Endothelial cell (in vitro differentiated cells): ENCODE measurements around the gene SSU72. TPM values are rescaled to one million over a fixed set of nuclear protein-coding genes. Genes with fewer than 3 reads are reported as not detected.

Experiments
- DNase-seq: peaks from one replicate; pipeline ENCODE4 v3.0.0; 2021; ENCODE audit warnings: low spot score
- H3K27ac Mint-ChIP-seq: one replicate; pipeline ENCODE4 v1.8.0; 2021; ENCODE audit warnings: mixed read lengths, inconsistent platforms; ENCODE audit not compliant: unreplicated experiment
- H3K27me3 Mint-ChIP-seq: one replicate; pipeline ENCODE4 v1.8.0; 2021; ENCODE audit warnings: mild to moderate bottlenecking, moderate library complexity, mixed read lengths, inconsistent platforms; ENCODE audit not compliant: unreplicated experiment
- H3K36me3 Mint-ChIP-seq: one replicate; pipeline ENCODE4 v1.8.0; 2021; ENCODE audit warnings: mild to moderate bottlenecking, low read depth, mixed read lengths, inconsistent platforms; ENCODE audit not compliant: unreplicated experiment
- H3K4me1 Mint-ChIP-seq: one replicate; pipeline ENCODE4 v1.8.0; 2021; ENCODE audit warnings: mild to moderate bottlenecking, mixed read lengths, inconsistent platforms; ENCODE audit not compliant: unreplicated experiment
- H3K4me3 Mint-ChIP-seq: one replicate; pipeline ENCODE4 v1.8.0; 2021; ENCODE audit warnings: mild to moderate bottlenecking, mixed read lengths, inconsistent platforms; ENCODE audit not compliant: unreplicated experiment
- H3K9me3 Mint-ChIP-seq: one replicate; pipeline ENCODE4 v1.8.0; 2021; ENCODE audit warnings: mixed read lengths, inconsistent platforms; ENCODE audit not compliant: unreplicated experiment
- total RNA-seq: library from RNA; stranded (reverse); fragmentation: NEBNext Ultra II Directional; extraction: Animal tissue kit (Norgen Biotek cat#: 25700); gene quantifications from one replicate; pipeline ENCODE4 v1.2.1, GENCODE V29; 2021; ENCODE audit not compliant: unreplicated experiment
- TF ChIP-seq, protein P1 (sequence below): fragments of 200-600 bp; sonication (generic); IDR thresholded peaks from one replicate; pipeline ENCODE4 v1.5.0; 2021; ENCODE audit warnings: antibody characterized with exemption; ENCODE audit not compliant: unreplicated experiment

The SSU72 gene
- total RNA-seq, 1 donor from 2014 or later = 114 TPM

DNA sequence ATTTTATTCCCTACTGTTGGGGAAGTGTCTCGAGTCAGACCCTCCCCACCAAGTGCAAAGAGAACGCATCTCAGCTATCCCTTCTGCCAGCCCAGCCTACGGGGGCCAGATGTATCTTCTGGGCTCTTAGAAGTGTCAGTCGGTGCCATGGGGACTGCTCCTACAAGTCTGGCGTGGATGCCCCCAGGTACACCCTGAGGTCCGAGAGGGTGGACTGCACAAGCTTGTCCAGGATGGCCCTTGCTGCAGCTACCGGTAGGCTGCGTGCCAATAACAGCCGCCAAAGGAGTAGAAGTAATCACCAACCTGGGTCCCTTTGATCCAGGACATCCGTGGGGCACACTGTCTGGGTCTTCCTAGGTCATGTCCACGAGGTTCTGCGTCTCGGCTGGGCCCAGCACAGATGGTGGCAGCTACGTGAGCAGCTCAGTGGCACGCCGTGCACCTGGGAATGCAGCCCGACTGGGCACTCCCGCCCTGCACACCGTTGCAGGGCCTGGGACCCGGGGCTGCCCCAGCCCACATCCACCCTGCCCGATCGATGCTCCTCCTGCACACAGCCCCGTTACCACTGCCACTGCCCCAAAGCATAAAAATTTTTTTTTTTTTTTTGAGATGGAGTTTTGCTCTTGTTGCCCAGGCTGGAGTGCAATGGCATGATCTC lies 8.8 kb upstream of the SSU72 start:
- peaks cover 2% of the 10 kb centered on the region for H3K27me3 Mint-ChIP-seq
- H3K9me3 Mint-ChIP-seq = no peaks in the 10 kb centered on the region
- no peaks in the 10 kb centered on the region for H3K36me3 Mint-ChIP-seq
- H3K27ac Mint-ChIP-seq = no peak overlapping the region
- no peak overlapping the region for H3K4me3 Mint-ChIP-seq
- TF ChIP-seq, protein P1, sequence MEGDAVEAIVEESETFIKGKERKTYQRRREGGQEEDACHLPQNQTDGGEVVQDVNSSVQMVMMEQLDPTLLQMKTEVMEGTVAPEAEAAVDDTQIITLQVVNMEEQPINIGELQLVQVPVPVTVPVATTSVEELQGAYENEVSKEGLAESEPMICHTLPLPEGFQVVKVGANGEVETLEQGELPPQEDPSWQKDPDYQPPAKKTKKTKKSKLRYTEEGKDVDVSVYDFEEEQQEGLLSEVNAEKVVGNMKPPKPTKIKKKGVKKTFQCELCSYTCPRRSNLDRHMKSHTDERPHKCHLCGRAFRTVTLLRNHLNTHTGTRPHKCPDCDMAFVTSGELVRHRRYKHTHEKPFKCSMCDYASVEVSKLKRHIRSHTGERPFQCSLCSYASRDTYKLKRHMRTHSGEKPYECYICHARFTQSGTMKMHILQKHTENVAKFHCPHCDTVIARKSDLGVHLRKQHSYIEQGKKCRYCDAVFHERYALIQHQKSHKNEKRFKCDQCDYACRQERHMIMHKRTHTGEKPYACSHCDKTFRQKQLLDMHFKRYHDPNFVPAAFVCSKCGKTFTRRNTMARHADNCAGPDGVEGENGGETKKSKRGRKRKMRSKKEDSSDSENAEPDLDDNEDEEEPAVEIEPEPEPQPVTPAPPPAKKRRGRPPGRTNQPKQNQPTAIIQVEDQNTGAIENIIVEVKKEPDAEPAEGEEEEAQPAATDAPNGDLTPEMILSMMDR = no peak
- no peak for DNase-seq
- no peaks in the 10 kb centered on the region for H3K4me1 Mint-ChIP-seq

DNA sequence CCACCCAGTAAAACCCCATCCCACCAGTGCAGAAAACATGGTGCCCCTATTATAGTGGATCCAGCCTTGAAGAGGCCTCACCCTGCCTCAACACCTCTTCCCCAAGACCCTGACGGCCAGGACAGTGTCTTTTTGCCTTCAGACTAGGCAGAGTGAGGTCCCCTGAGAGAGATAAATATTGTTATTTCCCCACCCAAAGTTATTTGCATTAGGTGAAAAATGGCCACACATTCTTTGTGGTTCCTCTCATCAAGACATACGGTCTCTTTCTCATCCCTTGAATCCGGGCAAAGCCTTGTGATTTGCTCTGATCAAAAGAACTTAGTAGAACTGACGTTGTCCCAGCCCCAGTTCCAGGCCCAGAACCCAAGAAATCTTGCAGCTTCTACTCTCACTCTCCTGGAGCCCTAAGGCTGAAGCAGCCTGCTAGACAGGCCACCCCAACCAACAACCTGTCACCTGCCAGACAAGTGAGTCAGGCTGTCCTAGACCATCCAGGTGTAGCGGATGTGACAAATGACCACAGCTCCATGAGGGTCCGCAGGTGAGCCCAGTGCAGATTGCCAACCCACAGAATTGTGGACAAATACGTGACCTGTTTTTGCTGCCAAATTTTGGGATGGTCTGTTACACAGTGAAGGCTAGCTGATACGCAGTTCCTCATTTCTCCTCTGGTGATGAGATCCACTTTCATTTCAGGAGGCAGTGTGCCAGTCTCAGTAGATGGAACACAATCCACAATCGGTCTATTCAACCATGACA lies 8.1 kb upstream of the SSU72 start:
- H3K27ac Mint-ChIP-seq = no peak overlapping the region
- H3K9me3 Mint-ChIP-seq = no peaks in the 10 kb centered on the region
- no peaks in the 10 kb centered on the region for H3K36me3 Mint-ChIP-seq
- peaks cover 2% of the 10 kb centered on the region for H3K27me3 Mint-ChIP-seq
- TF ChIP-seq, protein P1 = no peak
- H3K4me3 Mint-ChIP-seq = no peak overlapping the region
- DNase-seq = no peak
- no peaks in the 10 kb centered on the region for H3K4me1 Mint-ChIP-seq

DNA sequence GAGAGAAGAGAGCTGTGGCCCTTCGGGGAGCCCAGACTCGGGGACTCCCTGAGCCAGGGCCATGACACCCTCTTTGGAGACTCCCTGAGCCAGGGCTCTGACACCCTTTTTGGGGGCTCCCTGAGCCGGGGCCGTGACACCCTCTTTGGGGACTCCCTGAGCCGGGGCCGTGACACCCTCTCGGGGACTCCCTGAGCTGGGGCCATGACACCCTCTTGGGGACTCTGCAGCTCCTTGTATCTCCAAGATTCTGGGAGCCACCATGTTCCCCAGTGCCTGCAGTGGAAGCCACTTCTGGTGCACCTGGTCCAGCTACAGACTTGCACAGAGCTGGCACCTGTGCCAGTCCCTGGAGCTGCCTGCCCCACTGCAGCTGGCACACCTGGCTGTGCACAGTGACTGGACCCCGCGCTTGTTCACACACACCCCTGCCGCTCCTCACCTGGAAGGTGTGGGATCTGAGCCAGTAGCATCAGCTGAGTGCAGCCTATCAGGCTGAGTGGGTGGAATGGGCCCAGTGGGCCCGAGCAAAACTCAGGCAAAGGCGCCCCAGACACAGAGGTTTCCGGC lies 3.8 kb upstream of the SSU72 start:
- H3K27me3 Mint-ChIP-seq = peaks cover 13% of the 10 kb centered on the region
- no peak overlapping the region for H3K4me3 Mint-ChIP-seq
- no peaks in the 10 kb centered on the region for H3K9me3 Mint-ChIP-seq
- H3K4me1 Mint-ChIP-seq = peaks cover 15% of the 10 kb centered on the region
- no peak for DNase-seq
- H3K36me3 Mint-ChIP-seq = peaks cover 10% of the 10 kb centered on the region
- H3K27ac Mint-ChIP-seq = no peak overlapping the region
- TF ChIP-seq, protein P1 = no peak

DNA sequence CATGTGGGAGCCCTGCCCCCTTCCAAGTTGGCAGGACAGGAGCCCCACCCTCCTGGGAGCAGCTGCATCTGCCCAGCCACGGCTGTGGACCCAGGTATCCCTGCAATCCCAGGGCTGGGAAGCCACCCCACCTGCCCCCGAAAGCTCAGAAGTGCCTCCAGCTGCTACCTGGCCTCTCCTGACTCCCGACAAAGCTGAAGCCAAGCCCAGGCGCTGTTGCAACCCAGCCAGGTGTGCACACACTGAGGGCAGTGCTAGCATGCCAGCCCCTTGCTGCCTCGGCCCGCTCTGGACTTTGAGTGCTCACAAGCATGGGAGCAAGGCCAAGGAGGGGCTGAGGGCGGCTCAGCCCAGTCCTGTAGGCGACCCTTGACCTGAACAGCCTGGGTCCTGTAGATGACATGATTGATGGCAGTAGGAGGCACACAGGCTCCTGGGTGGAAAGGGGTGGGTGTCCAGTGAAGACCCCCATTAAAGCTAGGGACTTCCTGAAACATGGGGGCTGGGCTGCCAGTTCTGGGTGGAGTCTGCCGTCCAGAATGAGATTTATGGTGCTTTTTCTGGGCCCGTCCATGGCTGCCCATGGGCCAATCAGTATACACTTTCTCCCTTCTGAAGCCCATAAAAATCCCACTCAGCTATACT lies 2.8 kb upstream of the SSU72 start:
- H3K27me3 Mint-ChIP-seq = peaks cover 14% of the 10 kb centered on the region
- H3K27ac Mint-ChIP-seq = no peak overlapping the region
- TF ChIP-seq, protein P1 = no peak
- H3K36me3 Mint-ChIP-seq = peaks cover 12% of the 10 kb centered on the region
- H3K4me3 Mint-ChIP-seq = no peak overlapping the region
- H3K4me1 Mint-ChIP-seq = peaks cover 17% of the 10 kb centered on the region
- no peak for DNase-seq
- no peaks in the 10 kb centered on the region for H3K9me3 Mint-ChIP-seq
